ENCODE measurements around the gene MATN1.

DNA sequence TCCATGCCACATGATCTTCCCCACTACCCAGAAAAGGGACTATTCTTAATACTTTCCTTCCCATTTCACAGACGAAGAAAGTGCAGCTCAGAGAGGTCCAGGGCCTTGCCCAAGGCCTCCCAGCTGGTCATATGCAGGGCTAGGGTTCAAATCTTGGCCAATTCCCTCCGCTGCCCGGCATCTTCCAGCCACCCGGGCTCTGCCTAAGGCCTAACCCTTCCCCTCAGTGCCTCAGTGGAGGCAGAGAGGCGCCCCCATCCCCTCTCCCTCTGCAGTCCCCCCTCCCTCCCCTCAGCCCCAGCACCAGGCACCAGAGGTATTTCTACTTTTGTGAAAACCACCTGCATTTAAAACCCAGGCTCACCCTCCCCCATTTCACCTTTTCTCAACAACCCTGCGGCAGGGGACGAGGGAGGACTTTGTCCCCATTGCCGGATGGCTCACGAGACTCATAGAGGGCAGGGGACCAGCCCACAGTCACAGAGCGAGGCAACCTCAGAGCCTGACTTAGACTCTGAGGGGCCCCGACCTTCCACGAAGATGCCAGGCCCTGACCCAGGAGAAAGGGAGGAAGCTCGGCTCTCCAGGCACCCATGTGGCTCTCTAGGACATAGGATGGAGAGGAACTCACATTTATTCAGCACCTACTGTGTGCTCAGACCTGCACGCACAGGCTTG is 21.9 kb upstream of the MATN1 start:
- TF ChIP-seq POLR2AphosphoS2 (conservative IDR thresholded peaks at IDR 0.05; ENCODE audit: low read length): no peak
- TF ChIP-seq, protein P1, sequence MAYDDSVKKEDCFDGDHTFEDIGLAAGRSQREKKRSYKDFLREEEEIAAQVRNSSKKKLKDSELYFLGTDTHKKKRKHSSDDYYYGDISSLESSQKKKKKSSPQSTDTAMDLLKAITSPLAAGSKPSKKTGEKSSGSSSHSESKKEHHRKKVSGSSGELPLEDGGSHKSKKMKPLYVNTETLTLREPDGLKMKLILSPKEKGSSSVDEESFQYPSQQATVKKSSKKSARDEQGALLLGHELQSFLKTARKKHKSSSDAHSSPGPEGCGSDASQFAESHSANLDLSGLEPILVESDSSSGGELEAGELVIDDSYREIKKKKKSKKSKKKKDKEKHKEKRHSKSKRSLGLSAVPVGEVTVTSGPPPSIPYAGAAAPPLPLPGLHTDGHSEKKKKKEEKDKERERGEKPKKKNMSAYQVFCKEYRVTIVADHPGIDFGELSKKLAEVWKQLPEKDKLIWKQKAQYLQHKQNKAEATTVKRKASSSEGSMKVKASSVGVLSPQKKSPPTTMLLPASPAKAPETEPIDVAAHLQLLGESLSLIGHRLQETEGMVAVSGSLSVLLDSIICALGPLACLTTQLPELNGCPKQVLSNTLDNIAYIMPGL (CRISPR knock-in tag; IDR thresholded peaks at IDR 0.05; ENCODE audit: borderline replicate concordance): no peak
- no peak for TF ChIP-seq POLR2A (IDR thresholded peaks at IDR 0.05; ENCODE audit: low read length)
- TF ChIP-seq, protein P2, sequence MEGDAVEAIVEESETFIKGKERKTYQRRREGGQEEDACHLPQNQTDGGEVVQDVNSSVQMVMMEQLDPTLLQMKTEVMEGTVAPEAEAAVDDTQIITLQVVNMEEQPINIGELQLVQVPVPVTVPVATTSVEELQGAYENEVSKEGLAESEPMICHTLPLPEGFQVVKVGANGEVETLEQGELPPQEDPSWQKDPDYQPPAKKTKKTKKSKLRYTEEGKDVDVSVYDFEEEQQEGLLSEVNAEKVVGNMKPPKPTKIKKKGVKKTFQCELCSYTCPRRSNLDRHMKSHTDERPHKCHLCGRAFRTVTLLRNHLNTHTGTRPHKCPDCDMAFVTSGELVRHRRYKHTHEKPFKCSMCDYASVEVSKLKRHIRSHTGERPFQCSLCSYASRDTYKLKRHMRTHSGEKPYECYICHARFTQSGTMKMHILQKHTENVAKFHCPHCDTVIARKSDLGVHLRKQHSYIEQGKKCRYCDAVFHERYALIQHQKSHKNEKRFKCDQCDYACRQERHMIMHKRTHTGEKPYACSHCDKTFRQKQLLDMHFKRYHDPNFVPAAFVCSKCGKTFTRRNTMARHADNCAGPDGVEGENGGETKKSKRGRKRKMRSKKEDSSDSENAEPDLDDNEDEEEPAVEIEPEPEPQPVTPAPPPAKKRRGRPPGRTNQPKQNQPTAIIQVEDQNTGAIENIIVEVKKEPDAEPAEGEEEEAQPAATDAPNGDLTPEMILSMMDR (IDR thresholded peaks at IDR 0.05): no peak
- TF ChIP-seq RFX5 (IDR thresholded peaks at IDR 0.05): no peak
- TF ChIP-seq MYC (IDR thresholded peaks at IDR 0.05; ENCODE audit: borderline replicate concordance, low read length): no peak
